GM12878 (cell line): ENCODE results near the gene RASGEF1B. TPM values are rescaled to one million over a fixed set of nuclear protein-coding genes. Genes with fewer than 3 reads are reported as not detected.

Source experiments
- ATAC-seq: fragments of 200-7000 bp; cut with Tn5 transposase; 3 replicates; pipeline ENCODE4 v1.9.1; 2020; ENCODE audit warnings: mild to moderate bottlenecking, moderate library complexity
- BruUV-seq: library from RNA; stranded (reverse); fragments of 400-500 nt; replicated peaks from 2 replicates; lab custom pipeline; 2021; lab: Mats Ljungman, UMichigan
- CTCF ChIA-PET: fragments of 300-600 bp; sonication (Branson Sonifier 250); formaldehyde crosslinking; extraction: SDS; loops from one replicate; lab custom pipeline; 2021; ENCODE audit warnings: inconsistent platforms; lab: Yijun Ruan, JAX
- POLR2A ChIA-PET: fragments of 350-600 bp; formaldehyde crosslinking; extraction: SDS; loops from one replicate; lab custom pipeline; 2021; ENCODE audit warnings: inconsistent platforms; lab: Charles Lee
- RAD21 ChIA-PET: fragments of 300-600 bp; sonication (Branson Sonifier 250); formaldehyde crosslinking; loops from one replicate; lab custom pipeline; 2023; ENCODE audit warnings: antibody characterized with exemption; ENCODE audit not compliant: unreplicated experiment; lab: Charles Lee
- SMC1A ChIA-PET: fragments of 300-600 bp; sonication (Branson Sonifier 250); formaldehyde crosslinking; loops from one replicate; lab custom pipeline; 2023; ENCODE audit not compliant: unreplicated experiment, uncharacterized antibody; lab: Charles Lee
- DNase-seq: peaks from one replicate; pipeline ENCODE4 v3.0.0-alpha.2; 2011; ENCODE audit warnings: low read depth, low spot score
- FAIRE-seq: peaks from 3 replicates; lab custom pipeline; 2011; peaks lifted over from hg19 to GRCh38; lab: Jason Lieb, UNC
- H2AFZ ChIP-seq: 2 replicates; pipeline ENCODE4 v1.6.0; 2011; ENCODE audit warnings: low read depth, low read length, control low read depth; ENCODE audit not compliant: control insufficient read depth
- H3K27ac ChIP-seq: 2 replicates; pipeline ENCODE4 v1.5.1; 2011; ENCODE audit warnings: control low read depth; ENCODE audit not compliant: control insufficient read depth, insufficient read depth
- H3K27me3 ChIP-seq, 2 experiments: replicated peaks in 1 of 2; 2 replicates each; pipeline versions ENCODE4 v1.6.0 to v1.6.1; 2011; ENCODE audit warnings: low read length in 1 of 2; ENCODE audit not compliant: control insufficient read depth in 2 of 2, insufficient read depth in 2 of 2
- H3K36me3 ChIP-seq, 2 experiments: 2 replicates each; pipeline ENCODE4 v1.5.1; 2011; ENCODE audit warnings: low read length in 1 of 2; ENCODE audit not compliant: control insufficient read depth in 2 of 2, insufficient read depth in 2 of 2
- H3K4me1 ChIP-seq: 2 replicates; pipeline ENCODE4 v1.6.1; 2011; ENCODE audit warnings: mild to moderate bottlenecking, low read length, moderate library complexity, mixed read lengths; ENCODE audit not compliant: control insufficient read depth, insufficient read depth
- H3K4me2 ChIP-seq: 2 replicates; pipeline ENCODE4 v1.6.0; 2011; ENCODE audit warnings: control low read depth; ENCODE audit not compliant: control insufficient read depth, insufficient read depth
- H3K4me3 ChIP-seq: fragments of 200-600 bp; sonication (generic); 2 replicates; pipeline ENCODE4 v1.5.1; 2016
- H3K79me2 ChIP-seq: 2 replicates; pipeline ENCODE4 v1.6.0; 2011; ENCODE audit warnings: low read length; ENCODE audit not compliant: control insufficient read depth, insufficient read depth
- H3K9ac ChIP-seq: 2 replicates; pipeline ENCODE4 v1.8.0; 2011; ENCODE audit warnings: low read length, control low read depth, mixed read lengths; ENCODE audit not compliant: control insufficient read depth, insufficient read depth
- H3K9me3 ChIP-seq: replicated peaks from 3 replicates; pipeline ENCODE4 v1.5.1; 2011; ENCODE audit warnings: mild to moderate bottlenecking, low read length; ENCODE audit not compliant: control insufficient read depth, insufficient read depth
- H4K20me1 ChIP-seq: 2 replicates; pipeline ENCODE4 v1.6.0; 2011; ENCODE audit not compliant: control insufficient read depth, insufficient read depth
- CBFB ChIP-seq: IDR thresholded peaks from 2 replicates; pipeline ENCODE4 v1.6.1; 2016; ENCODE audit warnings: antibody characterized with exemption, low read depth
- CHD4 ChIP-seq: fragments of 200-600 bp; sonication (generic); IDR thresholded peaks from 2 replicates; pipeline ENCODE4 v1.6.1; 2016; ENCODE audit warnings: mild to moderate bottlenecking
- HCFC1 ChIP-seq: fragments of 150-350 bp; IDR thresholded peaks from 2 replicates; pipeline ENCODE4 v1.6.1; 2014; ENCODE audit warnings: low read length
- JUNB ChIP-seq: IDR thresholded peaks from 2 replicates; pipeline ENCODE4 v1.6.1; 2016; ENCODE audit warnings: antibody characterized with exemption, mild to moderate bottlenecking
- MXI1 ChIP-seq: fragments of 150-350 bp; IDR thresholded peaks from 2 replicates; pipeline ENCODE4 v1.6.1; 2011; ENCODE audit warnings: low read depth, mild to moderate bottlenecking, inconsistent platforms, low read length, improper control_type of control experiment
- RUNX3 ChIP-seq: IDR thresholded peaks from 2 replicates; pipeline ENCODE4 v1.6.1; 2012; ENCODE audit warnings: low read length, inconsistent platforms
- ZNF622 ChIP-seq: fragments of 450-650 bp; IDR thresholded peaks from 2 replicates; pipeline ENCODE4 v1.6.1; 2017; ENCODE audit warnings: mild to moderate bottlenecking, inconsistent platforms
- WGBS: methylation state at CpG from one replicate; pipeline ENCODE4 v1.1.6; 2016; ENCODE audit warnings: low lambda C conversion rate; ENCODE audit not compliant: insufficient replicate concordance, insufficient coverage; ENCODE audit errors: missing lambda C conversion rate; 5-methylcytosine and 5-hydroxymethylcytosine counted together
- in situ Hi-C: fragments of 300-500 bp; cut with MboI; formaldehyde crosslinking; loops from 9 replicates; pipeline ENCODE4 v1.14.3; 2018; ENCODE audit warnings: mixed read lengths
- intact Hi-C: fragments of 100-400 bp; cut with micrococcal nuclease; formaldehyde crosslinking; loops from one replicate; pipeline ENCODE4 v1.14.2; 2022; ENCODE audit not compliant: unreplicated experiment
- polyA plus RNA-seq, 11 experiments: library from polyadenylated mRNA; depleted of rRNA in 4 of 11; unstranded in 6 of 11; stranded (reverse) in 5 of 11; fragments of >200 nt; fragmentation: Nextera tagmentation in 4 of 11; fragmentation: Illumina TruSeq in 1 of 11; extraction: Ambion mirVana in 4 of 11; extraction: Trizol in 1 of 11; gene quantifications; 1 replicate in 1 of 11; 2 replicates in 10 of 11; pipeline versions ENCODE4 v1.2.1 to v1.2.3, GENCODE V29; 2011 to 2016; ENCODE audit warnings: inconsistent platforms in 2 of 11, missing spikeins in 2 of 11, low read depth in 1 of 11
- total RNA-seq, 4 experiments: library from RNA; depleted of rRNA in 3 of 4; stranded (reverse); fragments of >200 nt in 3 of 4; fragmentation: Illumina TruSeq in 1 of 4; extraction: Trizol in 1 of 4; gene quantifications; 2 replicates each; pipeline versions ENCODE4 v1.2.1 to v1.2.3, GENCODE V29; 2013 to 2021
- TF ChIP-seq, protein P1 (sequence below): fragments of 450-650 bp; IDR thresholded peaks from 2 replicates; pipeline ENCODE4 v1.6.1; 2018; ENCODE audit warnings: borderline replicate concordance, mild to moderate bottlenecking; ENCODE audit not compliant: partially characterized antibody
- TF ChIP-seq, protein P2 (sequence below): fragments of 450-650 bp; IDR thresholded peaks from 2 replicates; pipeline ENCODE4 v1.6.1; 2017; ENCODE audit warnings: mild to moderate bottlenecking, moderate library complexity

The RASGEF1B gene
- total and polyA plus RNA-seq, 10 of the 15 experiments (the other 5 are each of a cell fraction or from before 2014, with no cell fraction given) = 0.03 to 0.24 (median 0.10) TPM; not detected in 2

DNA sequence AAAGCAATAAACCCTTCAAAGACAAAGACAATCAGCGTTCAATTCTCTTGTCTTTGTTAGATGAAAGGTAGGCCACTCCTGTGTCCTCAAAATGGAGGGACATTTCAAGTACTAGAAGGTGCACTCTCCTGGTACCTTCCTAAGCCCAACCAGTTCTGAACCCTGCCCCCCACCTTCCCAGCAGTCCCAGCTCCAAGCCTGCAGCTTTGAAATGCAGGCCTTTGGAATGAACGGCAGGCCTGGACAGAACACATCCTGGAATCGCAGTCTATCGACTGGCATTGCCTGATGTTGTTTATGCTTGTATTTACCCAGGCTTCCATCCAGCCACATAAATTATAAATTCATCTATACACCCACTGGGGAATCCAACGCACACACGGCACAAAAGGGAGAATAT, 47.4 kb downstream of the RASGEF1B start (continued):
- TF ChIP-seq, protein P1, sequence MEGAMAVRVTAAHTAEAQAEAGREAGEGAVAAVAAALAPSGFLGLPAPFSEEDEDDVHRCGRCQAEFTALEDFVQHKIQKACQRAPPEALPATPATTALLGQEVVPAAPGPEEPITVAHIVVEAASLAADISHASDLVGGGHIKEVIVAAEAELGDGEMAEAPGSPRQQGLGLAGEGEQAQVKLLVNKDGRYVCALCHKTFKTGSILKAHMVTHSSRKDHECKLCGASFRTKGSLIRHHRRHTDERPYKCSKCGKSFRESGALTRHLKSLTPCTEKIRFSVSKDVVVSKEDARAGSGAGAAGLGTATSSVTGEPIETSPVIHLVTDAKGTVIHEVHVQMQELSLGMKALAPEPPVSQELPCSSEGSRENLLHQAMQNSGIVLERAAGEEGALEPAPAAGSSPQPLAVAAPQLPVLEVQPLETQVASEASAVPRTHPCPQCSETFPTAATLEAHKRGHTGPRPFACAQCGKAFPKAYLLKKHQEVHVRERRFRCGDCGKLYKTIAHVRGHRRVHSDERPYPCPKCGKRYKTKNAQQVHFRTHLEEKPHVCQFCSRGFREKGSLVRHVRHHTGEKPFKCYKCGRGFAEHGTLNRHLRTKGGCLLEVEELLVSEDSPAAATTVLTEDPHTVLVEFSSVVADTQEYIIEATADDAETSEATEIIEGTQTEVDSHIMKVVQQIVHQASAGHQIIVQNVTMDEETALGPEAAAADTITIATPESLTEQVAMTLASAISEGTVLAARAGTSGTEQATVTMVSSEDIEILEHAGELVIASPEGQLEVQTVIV = no peak
- TF ChIP-seq CBFB (no peak), HCFC1 (no peak), ZNF622 (no peak)

DNA sequence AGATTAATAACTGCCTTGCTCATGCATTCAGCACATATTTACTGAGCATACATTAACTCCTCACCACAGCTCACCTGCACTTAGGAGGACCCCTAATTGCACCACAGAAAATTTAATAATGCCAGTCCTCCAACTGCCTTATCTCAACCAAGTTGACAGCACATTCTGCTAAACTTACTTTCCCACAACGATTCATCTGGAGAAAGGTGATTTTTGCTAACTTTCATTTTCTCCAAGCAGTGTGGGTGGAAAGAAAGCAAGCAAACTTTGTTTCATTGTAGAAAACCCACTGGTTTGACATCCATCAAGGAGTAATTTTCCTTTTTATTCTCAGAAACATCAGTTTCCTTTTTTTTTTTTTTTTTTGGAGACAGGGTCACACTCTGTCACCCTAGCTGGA, 49.1 kb downstream of the RASGEF1B start:
- H2AFZ ChIP-seq = no peak overlapping the region
- H3K27me3 ChIP-seq = no peaks in the 10 kb centered on the region
- FAIRE-seq (no peak), DNase-seq (no peak)
- no peak overlapping the region for H3K9ac ChIP-seq
- peaks cover 7% of the 10 kb centered on the region for H3K4me1 ChIP-seq
- H3K27ac ChIP-seq = no peak overlapping the region
- CTCF ChIA-PET = no interaction called here
- H3K79me2 ChIP-seq = no peaks in the 10 kb centered on the region
- H3K9me3 ChIP-seq = no peaks in the 10 kb centered on the region
- SMC1A ChIA-PET = no interaction called here
- no peak overlapping the region for H3K4me2 ChIP-seq
- in situ Hi-C loops = no loop called here
- no TSS peak for BruUV-seq
- H3K36me3 ChIP-seq = no peaks in the 10 kb centered on the region
- TF ChIP-seq MXI1 = no peak
- TF ChIP-seq RUNX3 = peak; percentile 35
- no peak for TF ChIP-seq CHD4
- TF ChIP-seq, protein P2, sequence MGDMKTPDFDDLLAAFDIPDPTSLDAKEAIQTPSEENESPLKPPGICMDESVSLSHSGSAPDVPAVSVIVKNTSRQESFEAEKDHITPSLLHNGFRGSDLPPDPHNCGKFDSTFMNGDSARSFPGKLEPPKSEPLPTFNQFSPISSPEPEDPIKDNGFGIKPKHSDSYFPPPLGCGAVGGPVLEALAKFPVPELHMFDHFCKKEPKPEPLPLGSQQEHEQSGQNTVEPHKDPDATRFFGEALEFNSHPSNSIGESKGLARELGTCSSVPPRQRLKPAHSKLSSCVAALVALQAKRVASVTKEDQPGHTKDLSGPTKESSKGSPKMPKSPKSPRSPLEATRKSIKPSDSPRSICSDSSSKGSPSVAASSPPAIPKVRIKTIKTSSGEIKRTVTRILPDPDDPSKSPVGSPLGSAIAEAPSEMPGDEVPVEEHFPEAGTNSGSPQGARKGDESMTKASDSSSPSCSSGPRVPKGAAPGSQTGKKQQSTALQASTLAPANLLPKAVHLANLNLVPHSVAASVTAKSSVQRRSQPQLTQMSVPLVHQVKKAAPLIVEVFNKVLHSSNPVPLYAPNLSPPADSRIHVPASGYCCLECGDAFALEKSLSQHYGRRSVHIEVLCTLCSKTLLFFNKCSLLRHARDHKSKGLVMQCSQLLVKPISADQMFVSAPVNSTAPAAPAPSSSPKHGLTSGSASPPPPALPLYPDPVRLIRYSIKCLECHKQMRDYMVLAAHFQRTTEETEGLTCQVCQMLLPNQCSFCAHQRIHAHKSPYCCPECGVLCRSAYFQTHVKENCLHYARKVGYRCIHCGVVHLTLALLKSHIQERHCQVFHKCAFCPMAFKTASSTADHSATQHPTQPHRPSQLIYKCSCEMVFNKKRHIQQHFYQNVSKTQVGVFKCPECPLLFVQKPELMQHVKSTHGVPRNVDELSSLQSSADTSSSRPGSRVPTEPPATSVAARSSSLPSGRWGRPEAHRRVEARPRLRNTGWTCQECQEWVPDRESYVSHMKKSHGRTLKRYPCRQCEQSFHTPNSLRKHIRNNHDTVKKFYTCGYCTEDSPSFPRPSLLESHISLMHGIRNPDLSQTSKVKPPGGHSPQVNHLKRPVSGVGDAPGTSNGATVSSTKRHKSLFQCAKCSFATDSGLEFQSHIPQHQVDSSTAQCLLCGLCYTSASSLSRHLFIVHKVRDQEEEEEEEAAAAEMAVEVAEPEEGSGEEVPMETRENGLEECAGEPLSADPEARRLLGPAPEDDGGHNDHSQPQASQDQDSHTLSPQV = no peak
- TF ChIP-seq JUNB = peak; percentile 21; the same call in 1 of the 2 replicates
- TF ChIP-seq, all 136 proteins: peak for 2
- 0% methylated on average over 1 of the region's 1 CpG for WGBS
- Histone ChIP-seq H4K20me1 (no peaks in the 10 kb centered on the region), H3K4me3 (no peak overlapping the region)
- intact Hi-C loops = no loop called here
- ChIA-PET RAD21 (no interaction called here), POLR2A (no interaction called here)
- peak; percentile 34; the same call in 2 of the 3 replicates for ATAC-seq
